GM19043 (cell line): Measurements from ENCODE around the gene POU1F1.
"Not testable (repeated sequence)": the region's sequence is repeated elsewhere in the genome, so short reads cannot be mapped to it uniquely, and the experiment has no call there.

Experiments used
- ATAC-seq: cut with Tn5 transposase; IDR thresholded peaks from one replicate; pipeline ENCODE4 v1.9.1; 2021; ENCODE audit warnings: low read depth; ENCODE audit not compliant: unreplicated experiment

POU1F1 gene

GRCh38 chr3:87276484-87276883 is at the start of gene POU1F1:
Gene POU1F1, minus strand, starts transcription at chr3:87276584. Its CDS starts 122 bp downstream, at chr3:87276462.
- ATAC-seq: no peak

GRCh38 chr3:87324609-87325008 is 48.2 kb upstream of the POU1F1 start:
- ATAC-seq: no peak

GRCh38 chr3:87320756-87321626 is 44.6 kb upstream of the POU1F1 start:
- no peak for ATAC-seq

- no peak for ATAC-seq
Measured at GRCh38 chr3:87318617-87319021, 42.2 kb upstream of the POU1F1 start.

- no peak for ATAC-seq
Measured at GRCh38 chr3:87317779-87318178, 41.4 kb upstream of the POU1F1 start.

- no peak for ATAC-seq
Measured at GRCh38 chr3:87313641-87314040, 37.3 kb upstream of the POU1F1 start.

GRCh38 chr3:87311309-87311708 is 34.9 kb upstream of the POU1F1 start:
- no peak for ATAC-seq

- no peak for ATAC-seq
Measured at GRCh38 chr3:87309601-87310000, 33.2 kb upstream of the POU1F1 start.

- ATAC-seq: no peak
Measured at GRCh38 chr3:87307805-87308204, 31.4 kb upstream of the POU1F1 start.

GRCh38 chr3:87305517-87305916 is 29.1 kb upstream of the POU1F1 start:
- no peak for ATAC-seq

GRCh38 chr3:87305031-87305430 is 28.6 kb upstream of the POU1F1 start:
- ATAC-seq: not testable (repeated sequence)

- peak; percentile 80 for ATAC-seq
Measured at GRCh38 chr3:87298111-87298718, 21.8 kb upstream of the POU1F1 start.

GRCh38 chr3:87288446-87288845 is 12.1 kb upstream of the POU1F1 start:
- ATAC-seq: no peak

GRCh38 chr3:87287011-87287410 is 10.6 kb upstream of the POU1F1 start:
- ATAC-seq: no peak

GRCh38 chr3:87272718-87273341 is 3.6 kb downstream of the POU1F1 start:
- peak; percentile 65 for ATAC-seq

- ATAC-seq: no peak
Measured at GRCh38 chr3:87270908-87271700, 5.3 kb downstream of the POU1F1 start.

GRCh38 chr3:87269723-87270122 is 6.7 kb downstream of the POU1F1 start:
- no peak for ATAC-seq

- no peak for ATAC-seq
Measured at GRCh38 chr3:87268646-87269211, 7.7 kb downstream of the POU1F1 start.

- no peak for ATAC-seq
Measured at GRCh38 chr3:87267953-87268645, 8.3 kb downstream of the POU1F1 start.

- ATAC-seq: no peak
Measured at GRCh38 chr3:87261925-87262324, 14.5 kb downstream of the POU1F1 start.
